HL-60 (cell line): ENCODE data around the gene TRIM14.

Experiments used
- DNase-seq, 2 experiments: peaks; one replicate each; pipeline ENCODE4 v3.0.0-alpha.2; 2010 to 2020; ENCODE audit warnings: low read depth in 1 of 2, low spot score in 1 of 2
- H3K27ac ChIP-seq: fragments of 250-450 bp; sonication (Bioruptor Pico); replicated peaks from 2 replicates; pipeline ENCODE4 v1.5.1; 2020; ENCODE audit warnings: mild to moderate bottlenecking, moderate library complexity
- H3K27me3 ChIP-seq: fragments of 250-450 bp; sonication (Bioruptor Pico); 2 replicates; pipeline ENCODE4 v1.5.1; 2021; ENCODE audit warnings: mild to moderate bottlenecking, moderate library complexity; ENCODE audit not compliant: insufficient read depth, poor library complexity, severe bottlenecking
- H3K4me3 ChIP-seq: replicated peaks from 2 replicates; pipeline ENCODE4 v1.5.1; 2011; ENCODE audit warnings: mild to moderate bottlenecking, control low read depth, low read length; ENCODE audit not compliant: insufficient read depth
- GABPA ChIP-seq: IDR thresholded peaks from 2 replicates; pipeline ENCODE4 v1.6.1; 2012; ENCODE audit warnings: low read depth
- POLR2AphosphoS5 ChIP-seq: IDR thresholded peaks from 2 replicates; pipeline ENCODE4 v1.6.1; 2012; ENCODE audit warnings: low read depth
- SPI1 ChIP-seq: IDR thresholded peaks from 2 replicates; pipeline ENCODE4 v1.6.1; 2012; ENCODE audit warnings: low read depth, mild to moderate bottlenecking, borderline replicate concordance
- TF ChIP-seq, protein P1 (sequence below): IDR thresholded peaks from 2 replicates; pipeline ENCODE4 v1.6.1; 2012; ENCODE audit warnings: low read depth; ENCODE audit not compliant: insufficient replicate concordance
- TF ChIP-seq, protein P2 (sequence below): IDR thresholded peaks from one replicate; pipeline ENCODE4 v1.5.1; 2011; ENCODE audit warnings: low read length, control low read depth, inconsistent platforms; ENCODE audit not compliant: insufficient read depth

Gene TRIM14

DNA sequence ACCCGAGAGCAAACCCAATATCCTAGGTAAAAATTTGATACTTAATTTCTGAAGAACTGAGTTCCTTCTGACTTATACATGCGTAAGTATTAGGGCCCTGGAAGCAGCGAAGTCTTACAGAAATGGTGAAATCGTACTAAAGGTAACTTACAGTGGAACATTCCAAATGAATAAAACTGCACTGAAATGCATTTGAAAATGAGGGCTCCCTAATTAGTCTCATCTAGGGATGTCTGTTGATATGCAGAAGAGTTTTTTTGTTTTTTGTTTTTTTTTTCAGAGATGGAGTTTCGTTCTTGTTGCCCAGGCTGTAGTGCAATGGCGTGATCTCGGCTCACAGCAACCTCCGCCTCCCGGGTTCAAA is 72.9 kb downstream of the TRIM14 start:
- Histone ChIP-seq H3K27ac (peak overlapping the region; percentile 92), H3K4me3 (peak overlapping the region; percentile 52), H3K27me3 (no peaks in the 10 kb centered on the region)
- DNase-seq: no peak
- TF ChIP-seq, protein P1, sequence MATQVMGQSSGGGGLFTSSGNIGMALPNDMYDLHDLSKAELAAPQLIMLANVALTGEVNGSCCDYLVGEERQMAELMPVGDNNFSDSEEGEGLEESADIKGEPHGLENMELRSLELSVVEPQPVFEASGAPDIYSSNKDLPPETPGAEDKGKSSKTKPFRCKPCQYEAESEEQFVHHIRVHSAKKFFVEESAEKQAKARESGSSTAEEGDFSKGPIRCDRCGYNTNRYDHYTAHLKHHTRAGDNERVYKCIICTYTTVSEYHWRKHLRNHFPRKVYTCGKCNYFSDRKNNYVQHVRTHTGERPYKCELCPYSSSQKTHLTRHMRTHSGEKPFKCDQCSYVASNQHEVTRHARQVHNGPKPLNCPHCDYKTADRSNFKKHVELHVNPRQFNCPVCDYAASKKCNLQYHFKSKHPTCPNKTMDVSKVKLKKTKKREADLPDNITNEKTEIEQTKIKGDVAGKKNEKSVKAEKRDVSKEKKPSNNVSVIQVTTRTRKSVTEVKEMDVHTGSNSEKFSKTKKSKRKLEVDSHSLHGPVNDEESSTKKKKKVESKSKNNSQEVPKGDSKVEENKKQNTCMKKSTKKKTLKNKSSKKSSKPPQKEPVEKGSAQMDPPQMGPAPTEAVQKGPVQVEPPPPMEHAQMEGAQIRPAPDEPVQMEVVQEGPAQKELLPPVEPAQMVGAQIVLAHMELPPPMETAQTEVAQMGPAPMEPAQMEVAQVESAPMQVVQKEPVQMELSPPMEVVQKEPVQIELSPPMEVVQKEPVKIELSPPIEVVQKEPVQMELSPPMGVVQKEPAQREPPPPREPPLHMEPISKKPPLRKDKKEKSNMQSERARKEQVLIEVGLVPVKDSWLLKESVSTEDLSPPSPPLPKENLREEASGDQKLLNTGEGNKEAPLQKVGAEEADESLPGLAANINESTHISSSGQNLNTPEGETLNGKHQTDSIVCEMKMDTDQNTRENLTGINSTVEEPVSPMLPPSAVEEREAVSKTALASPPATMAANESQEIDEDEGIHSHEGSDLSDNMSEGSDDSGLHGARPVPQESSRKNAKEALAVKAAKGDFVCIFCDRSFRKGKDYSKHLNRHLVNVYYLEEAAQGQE: no peak
- TF ChIP-seq POLR2AphosphoS5: no peak
- TF ChIP-seq, protein P2, sequence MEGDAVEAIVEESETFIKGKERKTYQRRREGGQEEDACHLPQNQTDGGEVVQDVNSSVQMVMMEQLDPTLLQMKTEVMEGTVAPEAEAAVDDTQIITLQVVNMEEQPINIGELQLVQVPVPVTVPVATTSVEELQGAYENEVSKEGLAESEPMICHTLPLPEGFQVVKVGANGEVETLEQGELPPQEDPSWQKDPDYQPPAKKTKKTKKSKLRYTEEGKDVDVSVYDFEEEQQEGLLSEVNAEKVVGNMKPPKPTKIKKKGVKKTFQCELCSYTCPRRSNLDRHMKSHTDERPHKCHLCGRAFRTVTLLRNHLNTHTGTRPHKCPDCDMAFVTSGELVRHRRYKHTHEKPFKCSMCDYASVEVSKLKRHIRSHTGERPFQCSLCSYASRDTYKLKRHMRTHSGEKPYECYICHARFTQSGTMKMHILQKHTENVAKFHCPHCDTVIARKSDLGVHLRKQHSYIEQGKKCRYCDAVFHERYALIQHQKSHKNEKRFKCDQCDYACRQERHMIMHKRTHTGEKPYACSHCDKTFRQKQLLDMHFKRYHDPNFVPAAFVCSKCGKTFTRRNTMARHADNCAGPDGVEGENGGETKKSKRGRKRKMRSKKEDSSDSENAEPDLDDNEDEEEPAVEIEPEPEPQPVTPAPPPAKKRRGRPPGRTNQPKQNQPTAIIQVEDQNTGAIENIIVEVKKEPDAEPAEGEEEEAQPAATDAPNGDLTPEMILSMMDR: no peak
- TF ChIP-seq GABPA: no peak
- TF ChIP-seq SPI1: no peak

DNA sequence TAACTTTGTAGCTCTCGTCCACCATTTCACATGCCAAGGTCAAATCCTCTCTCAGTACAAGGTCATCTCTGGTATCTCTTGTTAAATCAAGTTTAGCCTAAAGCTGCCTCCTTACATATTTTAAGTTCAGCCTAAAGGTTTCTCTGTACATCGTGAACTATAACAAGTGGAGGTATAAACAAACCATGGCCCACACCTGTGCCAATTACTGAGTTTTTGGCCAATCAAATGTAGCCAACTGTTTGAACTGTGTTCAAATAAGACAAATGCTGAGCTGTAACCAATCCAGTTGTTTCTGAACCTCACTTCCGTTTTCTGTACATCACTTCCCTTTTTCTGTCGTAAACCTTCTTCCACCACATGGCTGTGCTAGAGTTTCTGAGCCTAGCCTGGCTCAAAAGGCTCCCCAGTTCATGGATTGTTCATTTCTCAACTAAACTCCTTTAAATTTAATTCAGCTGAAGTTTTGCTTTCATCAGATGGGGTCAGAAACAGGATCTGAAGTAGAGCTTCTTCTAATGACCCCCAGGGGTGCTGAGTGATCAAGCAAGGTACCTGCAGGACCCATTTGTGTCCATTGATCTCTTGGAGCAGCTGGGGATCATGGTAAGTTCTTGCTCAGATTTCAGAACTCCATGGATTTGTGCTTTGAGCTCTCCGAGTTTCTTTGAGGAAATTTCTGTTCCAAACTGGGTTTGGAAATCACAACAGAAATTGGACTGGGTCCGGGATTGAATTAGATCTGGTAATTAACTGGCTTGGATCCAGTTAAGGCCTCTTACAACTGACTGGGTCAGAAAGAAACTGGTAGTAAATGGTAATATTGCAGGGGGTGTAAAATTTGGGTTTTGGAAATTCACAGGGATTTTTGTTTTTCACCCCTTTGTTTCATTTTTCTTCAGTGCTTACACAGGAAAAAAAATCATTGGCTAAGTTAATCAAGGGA is 73.5 kb downstream of the TRIM14 start:
- TF ChIP-seq GABPA (peak; percentile 73), POLR2AphosphoS5 (peak; percentile 86), SPI1 (peak; percentile 100)
- TF ChIP-seq, protein P1: peak; percentile 65
- TF ChIP-seq, protein P2: no peak
- DNase-seq: peak; percentile 80 to 88
- H3K27ac ChIP-seq: peak overlapping the region; percentile 92
- peak overlapping the region; percentile 52 for H3K4me3 ChIP-seq
- H3K27me3 ChIP-seq: no peaks in the 10 kb centered on the region

DNA sequence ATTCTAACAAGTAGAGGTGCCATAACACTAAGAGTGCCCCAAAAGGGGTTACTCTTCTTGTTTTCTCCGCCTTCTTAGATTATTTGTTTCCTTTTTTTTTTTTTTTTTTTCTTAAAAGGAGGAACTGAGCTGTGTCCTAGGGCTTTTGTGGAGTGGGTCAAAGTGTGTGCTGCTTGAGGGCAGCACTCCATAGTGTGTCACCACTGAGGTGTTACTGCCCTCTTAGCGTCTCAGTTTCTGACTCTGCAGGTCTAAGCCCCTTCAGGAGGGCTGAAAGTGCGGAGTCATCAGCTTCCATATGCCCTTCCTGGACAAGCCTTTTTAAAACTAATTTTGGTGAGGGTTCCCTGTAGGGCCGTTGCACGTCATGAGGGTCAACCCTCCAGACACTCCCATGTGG is 75.1 kb downstream of the TRIM14 start:
- Histone ChIP-seq H3K4me3 (no peak overlapping the region), H3K27ac (peak overlapping the region; percentile 34; the same call in 1 of the 2 replicates), H3K27me3 (no peaks in the 10 kb centered on the region)
- TF ChIP-seq SPI1 (peak; percentile 72; the same call in 1 of the 2 replicates), GABPA (no peak)
- DNase-seq: peak in 1 of 2 experiments; percentile 26

DNA sequence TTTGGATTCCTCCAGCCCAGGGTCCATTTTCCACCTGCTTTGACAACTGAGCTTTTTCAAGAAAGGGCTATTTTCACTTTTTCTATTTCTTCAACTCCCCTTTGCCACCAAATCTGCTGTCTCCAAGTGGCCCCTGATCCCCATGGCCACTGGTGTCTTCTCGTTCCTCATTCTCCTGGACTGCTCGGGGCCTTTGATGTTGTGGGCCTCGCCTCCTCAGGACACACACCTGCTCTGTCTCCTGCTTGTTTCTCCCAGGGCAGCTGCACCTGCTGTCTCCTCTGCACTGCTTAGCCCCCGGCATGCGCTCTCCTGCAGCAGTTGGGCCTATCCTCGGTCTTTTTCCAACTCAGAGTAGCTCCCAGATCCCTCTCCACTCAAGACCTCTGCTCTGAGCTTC is 78.8 kb downstream of the TRIM14 start:
- Histone ChIP-seq H3K27me3 (no peaks in the 10 kb centered on the region), H3K4me3 (no peak overlapping the region), H3K27ac (no peak overlapping the region)
- DNase-seq: no peak
- TF ChIP-seq, protein P2: no peak
- no peak for TF ChIP-seq SPI1
- TF ChIP-seq, protein P1: no peak
- TF ChIP-seq GABPA: no peak
- no peak for TF ChIP-seq POLR2AphosphoS5
